Measurements from ENCODE around the gene ZFP36.

DNA sequence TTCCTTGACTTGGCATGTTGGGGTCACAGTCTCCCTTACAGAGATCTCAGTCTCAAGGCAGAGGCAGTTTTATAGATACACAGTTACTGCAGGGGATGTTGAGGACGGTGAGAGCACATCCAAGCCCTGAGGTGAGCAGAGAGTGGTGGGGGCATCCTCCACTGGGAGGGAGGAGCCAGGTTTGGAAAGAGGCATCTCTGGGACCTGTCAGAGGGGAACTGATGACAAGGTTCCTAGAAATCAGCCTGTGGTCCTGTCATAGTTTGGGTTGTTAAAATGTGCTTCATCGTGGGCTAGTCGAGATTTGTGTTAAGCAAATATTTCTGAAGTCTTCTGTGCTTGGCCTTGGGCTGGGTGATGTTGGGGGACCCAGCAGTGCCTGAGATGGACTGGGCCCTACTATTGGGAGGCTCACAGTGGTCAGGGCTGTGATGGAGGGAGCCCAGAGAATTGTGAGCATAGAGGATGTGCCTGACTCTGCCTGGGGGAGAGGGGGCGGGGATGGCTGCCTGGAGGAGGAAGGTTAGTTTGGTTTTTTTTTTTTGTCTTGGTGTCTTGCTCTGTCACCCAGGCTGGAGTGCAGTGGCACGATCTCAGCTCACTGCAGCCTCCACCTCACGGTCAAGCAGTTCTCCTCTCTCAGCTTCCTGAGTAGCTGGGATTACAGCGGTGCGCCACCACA, 42.6 kb downstream of the ZFP36 start:
- TF ChIP-seq, protein P1, sequence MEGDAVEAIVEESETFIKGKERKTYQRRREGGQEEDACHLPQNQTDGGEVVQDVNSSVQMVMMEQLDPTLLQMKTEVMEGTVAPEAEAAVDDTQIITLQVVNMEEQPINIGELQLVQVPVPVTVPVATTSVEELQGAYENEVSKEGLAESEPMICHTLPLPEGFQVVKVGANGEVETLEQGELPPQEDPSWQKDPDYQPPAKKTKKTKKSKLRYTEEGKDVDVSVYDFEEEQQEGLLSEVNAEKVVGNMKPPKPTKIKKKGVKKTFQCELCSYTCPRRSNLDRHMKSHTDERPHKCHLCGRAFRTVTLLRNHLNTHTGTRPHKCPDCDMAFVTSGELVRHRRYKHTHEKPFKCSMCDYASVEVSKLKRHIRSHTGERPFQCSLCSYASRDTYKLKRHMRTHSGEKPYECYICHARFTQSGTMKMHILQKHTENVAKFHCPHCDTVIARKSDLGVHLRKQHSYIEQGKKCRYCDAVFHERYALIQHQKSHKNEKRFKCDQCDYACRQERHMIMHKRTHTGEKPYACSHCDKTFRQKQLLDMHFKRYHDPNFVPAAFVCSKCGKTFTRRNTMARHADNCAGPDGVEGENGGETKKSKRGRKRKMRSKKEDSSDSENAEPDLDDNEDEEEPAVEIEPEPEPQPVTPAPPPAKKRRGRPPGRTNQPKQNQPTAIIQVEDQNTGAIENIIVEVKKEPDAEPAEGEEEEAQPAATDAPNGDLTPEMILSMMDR (IDR thresholded peaks at IDR 0.05; ENCODE audit: low read length) = no peak
- TF ChIP-seq EZH2 (optimal IDR thresholded peaks at IDR 0.05; ENCODE audit: low read depth, low read length) = no peak
